Gastrocnemius medialis (tissue), 4 donors: ENCODE measurements around the gene MGMT. TPM values are rescaled to one million over a fixed set of nuclear protein-coding genes. Genes with fewer than 3 reads are reported as not detected.
A peak's percentile ranks its signal among the peaks of the same experiment; 100 is the strongest.

Experiments
- ATAC-seq, 2 donors: fragments of 150-250 bp; one replicate each; pipeline ENCODE4 v1.9.1; 2016
- DNase-seq, 2 donors: peaks; one replicate each; pipeline ENCODE4 v3.0.0-alpha.2; 2019
- H3K27ac ChIP-seq, 4 donors: fragments of 200-600 bp; sonication (generic); 1 replicate in 1 of 4; 2 replicates in 3 of 4; pipeline ENCODE4 v1.5.1; 2016 to 2018; ENCODE audit warnings: mild to moderate bottlenecking in 2 of 4, moderate library complexity in 1 of 4
- H3K27me3 ChIP-seq, 3 donors: fragments of 200-600 bp; sonication (generic) in 2 of 3; 1 replicate in 1 of 3; 2 replicates in 2 of 3; pipeline versions ENCODE4 v1.5.1 to v1.6.0; 2016 to 2019; ENCODE audit warnings: mild to moderate bottlenecking in 1 of 3, moderate library complexity in 1 of 3
- H3K36me3 ChIP-seq, 2 donors: fragments of 200-600 bp; sonication (generic) in 1 of 2; one replicate each; pipeline ENCODE4 v1.5.1; 2017 to 2018
- H3K4me1 ChIP-seq, 2 donors: fragments of 200-600 bp; sonication (generic) in 1 of 2; one replicate each; pipeline ENCODE4 v1.5.1; 2016 to 2017; ENCODE audit warnings: mild to moderate bottlenecking in 2 of 2
- H3K4me3 ChIP-seq, 4 donors: fragments of 200-600 bp; sonication (generic) in 3 of 4; 1 replicate in 1 of 4; 2 replicates in 3 of 4; pipeline ENCODE4 v1.5.1; 2016 to 2019; ENCODE audit warnings: mild to moderate bottlenecking in 2 of 4
- H3K9me3 ChIP-seq, 3 donors: fragments of 200-600 bp; sonication (generic) in 2 of 3; 1 replicate in 1 of 3; 2 replicates in 2 of 3; pipeline ENCODE4 v1.5.1; 2016 to 2019
- CTCF ChIP-seq, 5 experiments: fragments of 450-650 bp in 3 of 5; fragments of 200-600 bp in 2 of 5; sonication (generic) in 2 of 5; IDR thresholded peaks in 4 of 5; conservative IDR thresholded peaks in 1 of 5; 1 replicate in 4 of 5; 2 replicates in 1 of 5; pipeline ENCODE4 v1.5.1; 2016 to 2019; ENCODE audit warnings: antibody characterized with exemption in 5 of 5, mild to moderate bottlenecking in 3 of 5, moderate library complexity in 3 of 5
- POLR2A ChIP-seq, 2 donors: fragments of 450-650 bp; IDR thresholded peaks; one replicate each; pipeline ENCODE4 v1.6.1; 2017; ENCODE audit warnings: antibody characterized with exemption in 2 of 2, mild to moderate bottlenecking in 2 of 2, moderate library complexity in 2 of 2
- in situ Hi-C, 4 donors: fragments of 200-750 bp; cut with MboI; loops; one replicate each; pipeline versions ENCODE4 v1.15.0 to v1.8.0; 2017; ENCODE audit warnings: low sequenced_read_pairs in 4 of 4
- intact Hi-C: fragments of 100-400 bp; cut with DNase I; formaldehyde crosslinking; loops from one replicate; pipeline ENCODE4 v1.15.1; 2023; ENCODE audit warnings: low total_unique reads
- total RNA-seq, 4 donors: library from RNA; depleted of rRNA; stranded (reverse); fragments of >200 nt; gene quantifications; one replicate each; pipeline versions ENCODE4 v1.1.0 to v1.2.3, GENCODE V29; 2016

The MGMT gene
- total RNA-seq: 10 to 100 TPM in 3 of 4 donors, 1 to 10 TPM in 1; 8.9 to 20.7 (median 17.1) TPM

GRCh38 chr10:129466703-129467358 is at the start of gene MGMT:
MGMT (plus strand) TSS chr10:129467241.
- TF ChIP-seq POLR2A (IDR thresholded peaks at IDR 0.05) (peak; percentile 43 to 57), CTCF (IDR thresholded peaks at IDR 0.05 in 4 of 5, conservative IDR thresholded peaks at IDR 0.05 in 1 of 5) (peak in 1 of 5 experiments; percentile 7)
- Histone ChIP-seq H3K27me3 (no peaks in the 10 kb centered on the region), H3K9me3 (no peaks in the 10 kb centered on the region), H3K27ac (peak within 1 kb of the TSS; percentile 77 to 92 (median 84)), H3K4me3 (peak within 1 kb of the TSS; percentile 74 to 97 (median 78)), H3K4me1 (peaks cover 12 to 19% of the 10 kb centered on the region in 2 donors), H3K36me3 (peaks cover 0 to 5% of the 10 kb centered on the region in 2 donors)
- intact Hi-C loops (loop anchor here (5.0 to 10.0 kb wide), 2 partner anchors 498 to 645 kb away; partner anchors contain the start of genes C10orf143 and EBF3), in situ Hi-C loops (no loop called here)
- DNase-seq: peak; percentile 84 to 92
- ATAC-seq: peak; percentile 95

GRCh38 chr10:129417870-129418269 is 49.2 kb upstream of the MGMT start:
- intact Hi-C loops: no loop called here
- no peak for ATAC-seq
- H3K9me3 ChIP-seq: no peaks in the 10 kb centered on the region
- DNase-seq: no peak
- in situ Hi-C loops: no loop called here
- no peaks in the 10 kb centered on the region for H3K4me1 ChIP-seq
- TF ChIP-seq POLR2A (IDR thresholded peaks at IDR 0.05) (no peak), CTCF (IDR thresholded peaks at IDR 0.05 in 4 of 5, conservative IDR thresholded peaks at IDR 0.05 in 1 of 5) (no peak)
- H3K27ac ChIP-seq: peak overlapping the region in 1 of 4 donors; percentile 46
- no peak overlapping the region for H3K4me3 ChIP-seq
- no peaks in the 10 kb centered on the region for H3K36me3 ChIP-seq
- H3K27me3 ChIP-seq: no peaks in the 10 kb centered on the region

- H3K9me3 ChIP-seq: no peaks in the 10 kb centered on the region
- no peak overlapping the region for H3K4me3 ChIP-seq
- ATAC-seq: no peak
- intact Hi-C loops (no loop called here), in situ Hi-C loops (no loop called here)
- H3K36me3 ChIP-seq: no peaks in the 10 kb centered on the region
- no peak for DNase-seq
- H3K4me1 ChIP-seq: no peaks in the 10 kb centered on the region
- TF ChIP-seq POLR2A (IDR thresholded peaks at IDR 0.05) (no peak), CTCF (IDR thresholded peaks at IDR 0.05 in 4 of 5, conservative IDR thresholded peaks at IDR 0.05 in 1 of 5) (no peak)
- H3K27me3 ChIP-seq: no peaks in the 10 kb centered on the region
- H3K27ac ChIP-seq: no peak overlapping the region
These were observed 48.4 kb upstream of the MGMT start for GRCh38 chr10:129418496-129419225.

- H3K27me3 ChIP-seq: no peaks in the 10 kb centered on the region
- no peaks in the 10 kb centered on the region for H3K9me3 ChIP-seq
- DNase-seq (no peak), ATAC-seq (no peak)
- H3K27ac ChIP-seq: no peak overlapping the region
- in situ Hi-C loops: no loop called here
- H3K36me3 ChIP-seq: no peaks in the 10 kb centered on the region
- no peak overlapping the region for H3K4me3 ChIP-seq
- TF ChIP-seq POLR2A (IDR thresholded peaks at IDR 0.05): no peak
- no peak for TF ChIP-seq CTCF (IDR thresholded peaks at IDR 0.05 in 4 of 5, conservative IDR thresholded peaks at IDR 0.05 in 1 of 5)
- H3K4me1 ChIP-seq: no peaks in the 10 kb centered on the region
- intact Hi-C loops: no loop called here
These were observed 47.6 kb upstream of the MGMT start for GRCh38 chr10:129419397-129419796.
